GM12892 (cell line): ENCODE results near the gene CEACAM16.
"Not testable (repeated sequence)": the region's sequence is repeated elsewhere in the genome, so short reads cannot be mapped to it uniquely, and the experiment has no call there.

Experiments used
- DNase-seq: peaks from one replicate; pipeline ENCODE4 v3.0.0; 2011; ENCODE audit not compliant: insufficient read length
- FAIRE-seq: peaks from 2 replicates; lab custom pipeline; 2011; peaks lifted over from hg19 to GRCh38; lab: Jason Lieb, UNC
- POLR2A ChIP-seq: IDR thresholded peaks from 2 replicates; pipeline ENCODE4 v1.6.1; 2011; ENCODE audit warnings: low read depth, low read length, control low read depth
- POLR2AphosphoS5 ChIP-seq: IDR thresholded peaks from 2 replicates; pipeline ENCODE4 v1.6.1; 2011; ENCODE audit warnings: low read depth, low read length, control low read depth
- TAF1 ChIP-seq: IDR thresholded peaks from 2 replicates; pipeline ENCODE4 v1.6.1; 2011; ENCODE audit warnings: low read depth, mild to moderate bottlenecking, control low read depth, low read length, borderline replicate concordance

CEACAM16 gene

GRCh38 chr19:44697670-44698034 lies 1.3 kb upstream of the CEACAM16 start:
- FAIRE-seq (no peak), DNase-seq (no peak)
- TF ChIP-seq TAF1: no peak
- TF ChIP-seq POLR2A: no peak
- no peak for TF ChIP-seq POLR2AphosphoS5

- FAIRE-seq (no peak), DNase-seq (no peak)
- TF ChIP-seq TAF1 (no peak), POLR2A (no peak), POLR2AphosphoS5 (no peak)
Measured at GRCh38 chr19:44700547-44700946, 1.6 kb downstream of the CEACAM16 start.

GRCh38 chr19:44701228-44701627 lies 2.3 kb downstream of the CEACAM16 start:
- no peak for TF ChIP-seq TAF1
- DNase-seq (no peak), FAIRE-seq (no peak)

- FAIRE-seq (no peak), DNase-seq (no peak)
- TF ChIP-seq POLR2A (no peak), TAF1 (no peak), POLR2AphosphoS5 (no peak)
Measured at GRCh38 chr19:44702551-44703176, 3.7 kb downstream of the CEACAM16 start.

- TF ChIP-seq TAF1: no peak
- no peak for TF ChIP-seq POLR2AphosphoS5
- TF ChIP-seq POLR2A: no peak
- no peak for FAIRE-seq
- no peak for DNase-seq
Measured at GRCh38 chr19:44703336-44704078, 4.6 kb downstream of the CEACAM16 start.

GRCh38 chr19:44704982-44705381 lies 6.0 kb downstream of the CEACAM16 start:
- no peak for DNase-seq
- TF ChIP-seq POLR2A (no peak), TAF1 (no peak), POLR2AphosphoS5 (no peak)
- FAIRE-seq: no peak

- no peak for DNase-seq
- no peak for TF ChIP-seq POLR2A
- no peak for TF ChIP-seq TAF1
- TF ChIP-seq POLR2AphosphoS5: no peak
Measured at GRCh38 chr19:44705502-44706010, 6.6 kb downstream of the CEACAM16 start.

GRCh38 chr19:44706506-44707236 lies 7.7 kb downstream of the CEACAM16 start:
- DNase-seq (no peak), FAIRE-seq (no peak)
- TF ChIP-seq POLR2AphosphoS5 (no peak), POLR2A (no peak), TAF1 (no peak)

More at GRCh38 chr19:44705502-44706010, 6.6 kb downstream of the CEACAM16 start:
- no peak for FAIRE-seq

GRCh38 chr19:44707794-44708193 lies 8.8 kb downstream of the CEACAM16 start:
- TF ChIP-seq TAF1 (no peak), POLR2A (no peak), POLR2AphosphoS5 (no peak)
- DNase-seq (no peak), FAIRE-seq (no peak)

- TF ChIP-seq POLR2AphosphoS5: no peak
- no peak for TF ChIP-seq TAF1
- TF ChIP-seq POLR2A: no peak
- DNase-seq (no peak), FAIRE-seq (no peak)
Measured at GRCh38 chr19:44708940-44709339, 10.0 kb downstream of the CEACAM16 start.

GRCh38 chr19:44709434-44710266 lies 10.7 kb downstream of the CEACAM16 start:
- DNase-seq, FAIRE-seq: not testable (repeated sequence)
